ENCODE data around the gene PEBP1.
A peak's percentile ranks its signal among the peaks of the same experiment; 100 is the strongest.
"Not testable (repeated sequence)": the region's sequence is repeated elsewhere in the genome, so short reads cannot be mapped to it uniquely, and the experiment has no call there.

PEBP1 gene

DNA sequence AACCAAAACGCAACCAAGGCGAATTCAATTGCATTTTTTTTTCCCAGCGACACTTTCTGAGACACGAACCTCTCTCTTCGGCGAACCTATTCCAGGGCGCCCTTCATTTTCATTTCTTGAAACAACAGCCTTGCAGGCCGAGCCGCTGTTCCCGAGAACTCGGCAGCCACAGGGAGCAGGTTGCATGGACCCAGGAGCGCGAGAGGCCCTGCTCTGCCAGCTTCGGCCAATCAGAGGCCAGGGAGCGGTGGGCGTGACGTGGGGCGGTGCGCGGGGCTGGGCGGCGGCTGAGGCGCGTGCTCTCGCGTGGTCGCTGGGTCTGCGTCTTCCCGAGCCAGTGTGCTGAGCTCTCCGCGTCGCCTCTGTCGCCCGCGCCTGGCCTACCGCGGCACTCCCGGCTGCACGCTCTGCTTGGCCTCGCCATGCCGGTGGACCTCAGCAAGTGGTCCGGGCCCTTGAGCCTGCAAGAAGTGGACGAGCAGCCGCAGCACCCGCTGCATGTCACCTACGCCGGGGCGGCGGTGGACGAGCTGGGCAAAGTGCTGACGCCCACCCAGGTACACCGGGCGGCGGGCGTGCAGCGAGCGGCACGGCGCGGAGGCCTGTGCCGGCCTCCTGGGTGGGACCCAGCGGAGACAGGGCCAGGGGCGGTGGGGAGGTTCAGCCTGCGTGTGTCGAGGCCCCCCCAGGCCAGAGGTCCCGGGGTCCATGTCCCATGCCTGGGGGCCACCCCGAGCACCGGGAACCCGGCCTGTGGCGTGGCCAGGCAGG is at the start of gene PEBP1:
Gene PEBP1, plus strand, starts transcription at position 337 of the 771 bp plus-strand sequence. Its CDS starts 86 bp downstream, at position 423.
- DNase-seq (ENCODE audit: low spot score), result peak; percentile 90

DNA sequence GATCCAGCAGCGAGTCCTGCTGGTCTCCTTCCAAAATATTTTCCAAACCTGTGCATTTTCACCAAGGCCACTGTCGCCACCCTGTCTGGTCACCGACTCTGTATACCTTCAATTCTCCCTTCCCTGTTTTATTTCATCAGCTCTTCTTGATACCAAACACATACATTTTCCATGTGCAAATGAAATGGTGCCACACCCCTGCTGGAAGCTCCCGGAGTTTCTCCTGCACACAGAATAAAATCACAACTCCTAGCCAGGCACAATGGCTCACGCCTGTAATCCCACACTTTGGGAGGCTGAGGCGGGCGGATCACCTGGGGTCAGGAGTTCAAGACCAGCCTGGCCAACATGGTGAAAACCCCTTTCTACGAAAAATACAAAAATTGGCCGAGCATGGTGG is 46.1 kb upstream of the PEBP1 start:
- no peak for DNase-seq (ENCODE audit: low spot score)

DNA sequence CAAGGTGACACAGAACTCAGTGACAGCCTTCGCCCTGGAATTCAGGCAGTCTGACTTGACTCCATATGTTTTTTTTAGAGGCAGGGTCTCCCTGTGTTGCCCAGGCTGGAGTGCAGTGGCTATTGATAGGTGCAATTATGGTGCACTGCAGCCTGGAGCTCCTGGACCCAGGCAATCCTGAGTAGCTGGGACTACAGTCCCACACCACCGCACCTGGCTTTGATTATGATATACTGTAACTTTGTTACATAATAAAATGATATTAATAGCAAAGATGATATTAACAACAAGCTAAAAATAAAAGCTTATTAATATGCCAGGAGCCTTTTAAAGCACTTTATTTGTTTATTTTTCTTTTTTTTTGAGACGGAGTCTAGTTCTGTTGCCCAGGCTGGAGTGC is 41.9 kb upstream of the PEBP1 start:
- DNase-seq (ENCODE audit: low spot score), result no peak

DNA sequence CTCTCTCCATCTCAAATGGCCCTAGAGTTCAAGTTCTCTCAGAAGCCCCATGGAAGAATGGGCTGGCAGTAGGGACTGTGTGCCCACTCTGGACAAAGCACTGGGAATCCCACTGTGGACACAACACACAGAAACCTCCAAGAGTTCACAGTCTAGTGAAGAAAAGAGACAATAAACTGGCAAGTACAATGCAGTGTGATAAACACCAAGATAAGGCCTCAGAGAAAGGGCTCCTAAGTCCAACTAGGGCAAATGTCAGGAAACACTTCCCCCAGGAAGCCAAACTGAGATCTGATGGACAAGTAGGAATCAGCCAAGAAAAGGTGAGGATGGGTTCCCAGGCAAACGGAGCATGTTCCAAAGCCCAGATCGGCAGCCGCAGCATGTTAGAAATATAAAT is 37.5 kb upstream of the PEBP1 start:
- DNase-seq (ENCODE audit: low spot score), result no peak

DNA sequence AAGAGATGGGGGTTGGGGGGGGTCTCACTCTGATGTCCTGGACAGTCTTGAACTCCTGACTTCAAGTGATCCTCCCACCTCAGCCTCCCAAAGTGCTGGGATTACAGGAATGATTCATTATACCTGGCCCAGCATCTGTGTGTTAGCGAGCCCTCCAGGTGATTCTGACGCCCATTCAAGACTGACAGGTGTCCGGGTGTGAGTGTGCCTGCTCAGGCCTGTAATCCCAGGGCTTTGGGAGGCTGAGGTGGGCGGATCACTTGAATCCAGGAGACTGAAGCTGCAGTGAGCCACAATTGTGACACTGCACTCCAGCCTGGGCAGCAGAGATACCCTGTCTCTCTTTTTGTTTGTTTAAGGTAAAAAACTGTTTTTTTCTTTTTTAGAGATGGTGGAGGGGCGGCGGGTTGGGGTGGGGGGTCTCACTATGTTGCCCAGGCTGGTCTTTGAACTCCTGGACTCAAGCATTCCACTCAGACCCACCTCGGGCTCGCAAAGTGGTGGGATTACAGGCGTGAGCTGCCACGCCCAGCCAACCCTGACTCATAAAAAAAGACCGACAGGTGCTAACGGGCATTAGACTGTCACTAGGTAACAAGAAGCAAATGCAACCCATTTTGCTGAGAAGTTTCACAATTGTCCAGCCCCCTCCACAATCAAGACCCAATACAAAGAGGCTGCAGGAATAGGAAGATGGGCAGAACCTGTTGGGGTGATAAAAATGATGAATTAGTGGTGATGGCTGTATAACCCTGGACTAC is 36.8 kb upstream of the PEBP1 start:
- no peak for DNase-seq (ENCODE audit: low spot score)

DNA sequence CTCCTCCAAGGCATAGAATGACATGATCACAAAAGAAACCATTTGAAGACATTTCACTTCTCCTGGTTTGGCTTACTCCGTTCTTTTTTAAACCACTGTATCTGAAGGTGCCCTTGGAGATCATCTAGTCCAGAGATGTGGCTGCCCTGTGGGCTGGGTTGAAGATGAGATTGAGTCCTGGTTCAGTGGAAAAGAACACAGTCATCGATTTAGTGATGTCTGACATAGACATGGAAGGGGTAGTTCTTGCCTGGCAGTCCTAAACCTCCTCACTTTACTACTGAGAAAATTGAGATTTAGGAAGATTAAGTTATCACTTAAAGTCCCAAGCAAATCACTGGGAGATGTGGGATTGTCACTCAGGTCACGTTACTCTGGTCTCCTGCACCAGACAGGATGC is 34.9 kb upstream of the PEBP1 start:
- no peak for DNase-seq (ENCODE audit: low spot score)

DNA sequence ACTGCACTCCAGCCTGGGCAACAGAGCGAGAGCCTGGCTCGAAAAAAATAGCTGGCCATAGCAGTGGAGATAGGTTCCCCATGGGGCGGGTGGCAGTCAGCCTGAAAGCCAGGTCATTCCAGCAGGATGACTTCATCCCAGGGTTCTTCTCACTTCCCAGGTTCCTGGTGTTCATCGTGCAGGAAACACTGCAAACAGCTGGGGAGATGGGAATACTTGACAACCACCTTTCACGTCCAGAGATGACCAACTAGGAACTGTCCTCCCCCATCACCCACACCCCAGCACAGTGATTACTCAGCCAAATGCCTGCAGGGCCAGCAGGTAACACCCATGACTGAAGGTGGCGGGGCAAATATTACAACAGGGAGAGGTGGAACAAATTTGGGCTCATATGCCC is 33.9 kb upstream of the PEBP1 start:
- DNase-seq (ENCODE audit: low spot score), result no peak

DNA sequence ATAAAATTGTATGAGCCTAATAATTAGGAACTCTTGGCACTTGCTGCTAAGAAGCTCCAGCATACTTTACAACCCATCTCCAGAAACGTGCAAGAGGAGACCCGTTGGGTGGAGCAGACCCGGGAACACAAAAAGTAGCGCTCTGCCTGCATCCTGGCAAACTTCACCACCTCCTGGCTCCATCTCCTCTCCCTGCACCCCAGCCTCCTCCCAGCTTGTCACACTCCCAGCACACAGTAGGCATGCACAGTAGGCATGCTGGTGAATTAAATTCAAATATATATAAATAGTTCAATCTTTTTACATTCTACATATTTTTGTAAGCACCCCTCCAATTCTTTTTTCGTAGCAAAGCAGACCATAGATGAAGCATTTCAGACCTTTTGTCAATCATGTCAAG is 33.3 kb upstream of the PEBP1 start:
- no peak for DNase-seq (ENCODE audit: low spot score)

DNA sequence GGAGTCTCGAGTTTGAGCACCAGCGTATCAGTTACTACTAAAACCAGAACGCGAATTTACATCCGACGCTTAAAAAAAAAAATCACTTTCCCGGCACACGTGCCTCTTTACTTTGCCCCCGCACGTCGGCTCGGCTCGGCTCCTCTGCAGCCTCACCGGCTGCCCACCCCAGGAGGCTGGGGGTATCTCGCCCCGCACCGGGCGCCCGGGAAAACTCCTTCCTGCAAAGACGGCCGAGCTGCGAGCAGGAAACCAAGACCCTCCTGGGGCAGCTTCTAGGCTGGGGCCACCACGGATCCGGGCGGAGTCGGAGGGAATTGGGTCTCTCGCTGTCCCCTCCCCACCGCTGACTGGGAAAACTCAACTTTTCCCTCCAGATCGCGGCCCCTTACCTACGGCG is 32.7 kb upstream of the PEBP1 start:
- DNase-seq (ENCODE audit: low spot score), result no peak

DNA sequence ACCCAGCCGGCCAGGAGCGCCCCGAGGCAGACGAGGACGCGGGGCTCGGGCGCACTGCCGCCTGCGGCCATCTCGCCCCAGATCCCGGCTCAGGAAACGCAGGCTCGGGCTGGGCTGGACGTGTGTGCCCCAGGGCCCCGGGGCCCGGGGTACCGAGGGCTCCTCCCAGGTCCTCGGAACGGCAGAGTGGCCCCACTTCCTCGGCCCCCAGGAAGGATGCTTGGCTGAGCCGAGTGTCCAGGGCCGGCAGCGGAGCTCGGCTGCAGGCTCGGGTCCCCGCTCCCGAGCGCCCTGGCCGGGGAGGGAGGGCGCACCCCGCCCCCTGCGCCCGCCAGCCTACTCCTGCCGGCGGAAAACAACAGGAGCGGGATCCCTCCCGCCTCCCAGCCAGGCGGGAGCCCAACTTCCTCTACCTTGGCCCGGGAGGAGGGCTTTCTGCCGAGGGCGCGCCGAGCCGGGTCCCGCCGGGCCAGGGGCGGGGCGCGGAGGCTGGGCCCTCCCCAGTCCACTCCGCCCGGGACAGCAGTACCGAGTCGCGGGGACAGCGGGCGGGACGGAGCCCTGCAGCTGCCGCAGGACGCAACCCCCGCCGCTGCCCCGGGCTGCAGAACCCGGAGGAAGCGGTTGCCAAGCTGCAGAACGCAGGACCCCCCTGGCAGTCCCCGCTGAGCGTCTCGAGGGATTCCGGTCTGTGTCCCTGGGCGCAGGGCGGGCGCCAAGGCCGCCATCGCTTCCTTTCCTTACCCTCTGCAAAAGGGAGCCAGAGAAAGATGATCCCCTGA is 32.1 kb upstream of the PEBP1 start, which contains the start of gene VSIG10:
Gene VSIG10, minus strand, starts transcription at position 411 of the 782 bp plus-strand sequence. Its CDS starts 340 bp downstream, at position 71.
- DNase-seq (ENCODE audit: low spot score), result no peak

DNA sequence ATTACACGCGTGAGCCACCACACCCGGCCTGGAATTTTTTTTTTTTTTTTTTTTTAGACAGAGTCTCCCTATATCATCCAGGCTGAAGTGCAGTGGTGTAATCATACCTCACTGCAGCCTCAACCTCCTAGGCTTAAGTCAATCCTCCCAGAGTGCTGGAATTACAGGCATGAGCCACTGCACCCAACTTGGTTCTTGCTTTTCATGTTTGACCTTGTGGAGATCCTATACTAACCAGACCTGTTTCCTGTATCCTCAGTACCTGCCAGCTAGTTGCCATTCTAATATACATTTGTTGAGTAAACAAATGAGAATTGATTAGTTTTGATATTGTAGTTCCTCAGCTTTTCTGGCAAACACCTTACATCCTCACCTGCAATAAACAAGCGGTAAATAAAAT is 28.9 kb upstream of the PEBP1 start:
- no peak for DNase-seq (ENCODE audit: low spot score)

DNA sequence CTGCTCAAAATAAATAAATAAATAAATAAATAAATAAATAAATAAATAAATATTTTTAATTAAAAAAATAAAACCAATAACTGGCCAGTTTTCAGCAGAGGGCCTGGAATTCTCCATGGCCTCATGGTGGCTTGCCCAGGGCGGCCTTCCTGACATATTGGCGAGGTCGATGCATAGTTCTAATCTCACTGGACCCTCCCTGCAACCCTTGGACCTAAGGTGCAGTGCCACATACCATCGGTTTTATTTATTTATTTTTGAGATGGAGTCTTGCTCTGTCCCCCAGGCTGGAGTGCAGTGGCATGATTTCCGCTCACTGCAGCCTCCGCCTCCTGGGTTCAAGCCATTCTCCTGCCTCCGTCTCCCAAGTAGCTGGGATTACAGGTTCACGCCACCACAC is 28.2 kb upstream of the PEBP1 start:
- no peak for DNase-seq (ENCODE audit: low spot score)

DNA sequence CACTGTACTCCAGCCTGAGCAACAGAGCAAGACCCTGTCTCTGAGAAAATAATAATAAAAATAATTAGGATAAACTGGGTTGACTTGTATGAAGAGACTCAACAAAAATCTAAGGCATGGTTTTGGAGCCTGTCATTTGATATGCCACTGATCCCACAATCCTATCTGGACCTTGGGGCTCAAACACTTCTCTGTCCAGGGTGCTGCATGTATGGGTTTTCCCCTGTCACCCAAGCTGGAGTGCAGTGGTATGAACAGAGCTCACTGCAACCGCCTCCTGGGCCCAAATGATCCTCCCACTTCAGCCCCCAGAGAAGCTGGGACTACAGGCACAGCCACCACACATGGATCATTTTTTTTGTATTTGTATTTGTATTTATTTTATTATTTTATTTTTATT is 26.8 kb upstream of the PEBP1 start:
- DNase-seq (ENCODE audit: low spot score), result no peak

DNA sequence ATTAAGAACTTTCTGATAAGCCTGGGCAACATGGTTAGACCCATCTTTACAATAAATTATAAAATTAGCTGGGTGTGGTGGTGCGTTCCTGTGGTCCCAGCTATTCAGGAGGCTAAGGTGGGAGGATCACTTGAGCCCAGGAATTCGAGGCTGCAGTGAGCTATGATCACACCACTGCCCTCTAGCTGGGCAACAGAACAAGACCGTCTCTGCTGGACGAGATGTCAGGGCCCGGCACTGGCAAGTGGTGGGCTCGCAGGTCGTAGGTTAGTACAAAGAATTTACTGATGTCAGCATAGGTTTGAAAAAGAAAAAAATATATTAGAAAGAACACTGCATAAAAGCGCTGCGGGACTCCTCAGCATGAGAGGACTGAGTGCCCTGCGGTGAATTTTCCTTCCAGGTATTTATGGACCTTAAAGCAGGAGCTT is 16.5 kb upstream of the PEBP1 start:
- DNase-seq (ENCODE audit: low spot score), result no peak

DNA sequence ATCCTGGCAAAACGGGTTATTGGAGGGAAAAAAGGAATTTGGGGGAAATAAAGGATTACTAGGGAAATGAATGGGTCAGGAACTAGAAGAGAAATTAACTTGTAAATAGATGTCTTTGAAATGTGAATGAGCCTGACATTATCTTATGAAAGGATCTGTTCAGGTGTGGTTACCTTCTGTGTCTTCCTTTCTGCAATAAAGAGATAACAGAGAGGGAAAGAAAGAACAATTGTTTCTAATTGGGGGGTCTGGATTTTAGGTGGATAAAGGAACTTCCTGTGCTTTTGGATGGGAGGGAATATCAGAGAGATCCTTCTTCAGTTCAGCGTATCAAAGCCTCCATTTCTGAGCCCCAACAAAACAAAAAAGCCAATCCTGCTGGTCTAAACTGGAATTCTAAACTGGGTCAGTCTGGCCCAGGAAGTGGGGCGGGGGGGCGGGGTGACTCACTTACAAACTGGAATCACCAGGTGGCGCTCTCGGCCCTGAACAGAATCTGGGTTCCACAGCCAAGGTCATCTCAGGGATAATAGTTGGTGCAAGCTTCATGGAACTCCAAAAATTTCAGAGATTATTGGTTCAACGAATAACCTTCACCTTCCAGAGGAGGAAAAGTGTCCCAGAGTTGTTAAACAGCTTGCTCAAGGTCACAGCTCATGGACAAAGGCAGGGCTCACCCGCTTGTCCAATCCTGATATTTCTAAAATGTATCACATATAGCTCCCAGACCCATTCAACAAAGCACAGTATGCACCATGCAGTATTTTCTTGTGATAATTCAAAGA is 15.2 kb upstream of the PEBP1 start:
- DNase-seq (ENCODE audit: low spot score), result peak; percentile 69

DNA sequence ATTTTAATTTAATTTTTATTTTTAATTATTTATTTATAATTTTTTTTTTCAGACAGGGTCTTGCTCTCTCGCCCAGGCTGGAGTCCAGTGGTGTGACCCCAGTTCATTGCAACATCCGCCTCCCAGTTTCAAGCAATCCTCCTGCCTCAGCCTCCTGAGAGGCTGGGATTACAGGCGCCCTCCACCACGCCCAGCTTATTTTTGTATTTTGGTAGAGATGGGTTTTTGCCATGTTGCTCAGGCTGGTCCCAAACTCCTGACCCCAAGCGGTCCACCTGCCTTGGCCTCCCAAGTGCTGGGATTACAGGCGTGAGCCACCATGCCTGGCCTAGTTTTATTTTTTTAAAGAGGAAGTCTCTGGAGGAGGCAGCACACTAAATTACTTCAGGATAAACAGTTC is 13.7 kb upstream of the PEBP1 start:
- no peak for DNase-seq (ENCODE audit: low spot score)

DNA sequence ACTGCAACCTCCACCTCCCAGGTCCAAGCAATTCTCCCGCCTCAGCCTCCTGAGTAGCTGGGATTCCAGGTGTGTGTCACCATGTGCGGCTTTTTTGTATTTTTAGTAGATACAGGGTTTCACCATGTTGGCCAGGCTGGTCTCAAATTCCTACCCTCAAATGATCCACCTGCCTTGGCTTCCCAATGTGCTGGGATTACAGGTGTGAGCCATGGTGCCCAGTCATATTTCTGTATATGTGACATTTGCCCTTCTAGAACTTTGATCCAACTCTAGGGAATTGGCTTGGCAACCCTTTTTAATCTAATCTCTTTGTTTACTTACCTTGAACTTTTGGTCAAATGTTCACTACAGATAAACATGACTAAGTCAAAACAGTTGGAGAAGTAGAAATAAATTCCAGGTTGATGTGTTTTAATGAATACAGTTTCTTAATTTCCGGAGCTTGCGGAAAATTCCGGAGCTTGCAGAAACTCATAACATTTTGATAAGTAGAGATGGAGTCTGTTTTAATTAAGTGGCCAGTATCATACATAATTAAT is 11.5 kb upstream of the PEBP1 start:
- no peak for DNase-seq (ENCODE audit: low spot score)

DNA sequence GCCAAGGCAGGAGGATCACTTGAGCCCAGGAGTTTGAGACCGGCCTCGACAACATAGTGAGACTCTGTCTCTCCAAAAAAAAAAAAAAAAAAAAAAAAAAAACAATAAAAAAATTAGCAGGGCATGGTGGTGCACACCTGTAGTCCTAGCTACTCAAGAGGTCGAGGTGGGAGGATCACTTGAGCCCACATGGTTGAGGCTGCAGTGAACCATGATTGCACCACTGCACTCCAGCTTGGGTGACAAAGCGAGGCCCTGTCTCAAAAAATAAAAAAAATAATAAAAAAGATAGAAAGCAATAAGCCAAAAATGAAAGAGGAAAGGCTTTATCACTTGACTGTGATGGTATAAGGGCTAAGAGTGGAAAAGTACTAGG is 10.2 kb upstream of the PEBP1 start:
- no peak for DNase-seq (ENCODE audit: low spot score)

DNA sequence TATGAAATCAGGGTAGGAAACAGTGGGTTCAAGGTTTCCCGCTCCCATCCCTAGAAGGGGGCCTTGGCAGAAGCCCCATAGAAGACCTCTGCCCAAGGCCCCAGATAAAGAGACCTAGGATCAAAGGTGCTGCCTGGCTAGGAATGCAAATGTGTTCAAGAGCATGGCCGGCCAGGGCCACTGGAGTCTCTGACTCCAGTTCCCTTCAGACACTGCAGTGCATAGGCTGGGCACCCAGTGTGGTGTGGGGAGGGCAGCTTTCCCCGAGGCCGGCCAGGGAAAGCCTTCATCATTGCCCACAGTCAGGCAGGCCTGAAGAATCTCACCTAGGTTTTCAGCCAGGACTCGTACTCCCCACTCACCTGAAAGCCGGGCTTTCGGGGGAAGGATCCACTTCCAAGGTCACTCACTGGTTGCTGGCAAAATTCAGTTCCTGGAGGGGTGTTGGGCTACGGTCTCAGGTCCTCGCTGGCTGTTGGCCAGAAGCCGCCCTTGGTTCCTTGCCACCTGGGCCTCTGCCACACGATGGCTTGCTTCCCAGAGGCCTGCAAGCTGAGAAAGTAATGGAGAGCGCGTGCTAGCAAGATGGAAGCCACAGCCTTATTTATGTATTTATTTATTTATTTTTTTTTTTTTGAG is 9.7 kb upstream of the PEBP1 start:
- DNase-seq (ENCODE audit: low spot score), result no peak

DNA sequence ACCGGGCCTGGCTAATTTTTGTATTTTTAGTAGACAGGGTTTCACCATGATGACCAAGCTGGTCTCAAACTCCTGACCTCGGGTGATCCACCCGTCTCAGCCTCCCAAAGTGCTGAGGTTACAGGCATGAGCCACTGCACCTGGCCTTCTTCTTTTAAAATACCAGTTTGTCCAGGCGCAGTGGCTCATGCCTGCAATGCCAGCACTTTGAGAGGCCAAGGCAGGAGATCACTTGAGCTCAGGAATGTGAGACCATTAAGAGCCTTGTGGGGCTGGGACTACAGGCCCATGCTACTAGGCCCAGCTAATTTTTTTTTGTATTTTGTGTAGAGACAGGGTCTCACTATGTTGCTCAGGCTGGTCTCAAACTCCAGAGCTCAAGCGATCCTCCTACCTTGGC is 8.1 kb upstream of the PEBP1 start:
- DNase-seq (ENCODE audit: low spot score), result no peak

DNA sequence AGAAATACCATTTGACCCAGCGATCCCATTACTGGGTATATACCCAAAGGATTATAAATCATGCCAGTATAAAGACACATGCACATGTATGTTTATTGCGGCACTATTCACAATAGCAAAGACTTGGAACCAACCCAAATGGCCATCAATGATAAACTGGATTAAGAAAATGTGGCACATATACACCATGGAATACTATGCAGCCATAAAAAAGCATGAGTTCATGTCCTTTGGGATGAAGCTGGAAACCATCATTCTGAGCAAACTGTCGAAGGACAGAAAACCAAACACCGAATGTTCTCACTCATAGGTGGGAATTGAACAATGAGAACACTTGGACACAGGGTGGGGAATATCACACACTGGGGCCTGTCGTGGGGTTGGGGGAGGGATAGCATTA is 6.5 kb upstream of the PEBP1 start:
- not testable (repeated sequence) for DNase-seq (ENCODE audit: low spot score)

Measured in CD4-positive, alpha-beta T cell treated with Interleukin-6 at 100 ng/mL for 8 hours (primary cell).